ENCODE results near the gene ALPG. TPM values are rescaled to one million over a fixed set of nuclear protein-coding genes. Genes with fewer than 3 reads are reported as not detected.
A peak's percentile ranks its signal among the peaks of the same experiment; 100 is the strongest.

ALPG gene
- total and polyA plus RNA-seq, 2 of the 13 experiments (the other 11 are each of a cell fraction or from before 2014, with no cell fraction given): not detected

GRCh38 chr2:232368311-232368731 lies 38.3 kb upstream of the ALPG start (continued):
- TF ChIP-seq, protein P1, sequence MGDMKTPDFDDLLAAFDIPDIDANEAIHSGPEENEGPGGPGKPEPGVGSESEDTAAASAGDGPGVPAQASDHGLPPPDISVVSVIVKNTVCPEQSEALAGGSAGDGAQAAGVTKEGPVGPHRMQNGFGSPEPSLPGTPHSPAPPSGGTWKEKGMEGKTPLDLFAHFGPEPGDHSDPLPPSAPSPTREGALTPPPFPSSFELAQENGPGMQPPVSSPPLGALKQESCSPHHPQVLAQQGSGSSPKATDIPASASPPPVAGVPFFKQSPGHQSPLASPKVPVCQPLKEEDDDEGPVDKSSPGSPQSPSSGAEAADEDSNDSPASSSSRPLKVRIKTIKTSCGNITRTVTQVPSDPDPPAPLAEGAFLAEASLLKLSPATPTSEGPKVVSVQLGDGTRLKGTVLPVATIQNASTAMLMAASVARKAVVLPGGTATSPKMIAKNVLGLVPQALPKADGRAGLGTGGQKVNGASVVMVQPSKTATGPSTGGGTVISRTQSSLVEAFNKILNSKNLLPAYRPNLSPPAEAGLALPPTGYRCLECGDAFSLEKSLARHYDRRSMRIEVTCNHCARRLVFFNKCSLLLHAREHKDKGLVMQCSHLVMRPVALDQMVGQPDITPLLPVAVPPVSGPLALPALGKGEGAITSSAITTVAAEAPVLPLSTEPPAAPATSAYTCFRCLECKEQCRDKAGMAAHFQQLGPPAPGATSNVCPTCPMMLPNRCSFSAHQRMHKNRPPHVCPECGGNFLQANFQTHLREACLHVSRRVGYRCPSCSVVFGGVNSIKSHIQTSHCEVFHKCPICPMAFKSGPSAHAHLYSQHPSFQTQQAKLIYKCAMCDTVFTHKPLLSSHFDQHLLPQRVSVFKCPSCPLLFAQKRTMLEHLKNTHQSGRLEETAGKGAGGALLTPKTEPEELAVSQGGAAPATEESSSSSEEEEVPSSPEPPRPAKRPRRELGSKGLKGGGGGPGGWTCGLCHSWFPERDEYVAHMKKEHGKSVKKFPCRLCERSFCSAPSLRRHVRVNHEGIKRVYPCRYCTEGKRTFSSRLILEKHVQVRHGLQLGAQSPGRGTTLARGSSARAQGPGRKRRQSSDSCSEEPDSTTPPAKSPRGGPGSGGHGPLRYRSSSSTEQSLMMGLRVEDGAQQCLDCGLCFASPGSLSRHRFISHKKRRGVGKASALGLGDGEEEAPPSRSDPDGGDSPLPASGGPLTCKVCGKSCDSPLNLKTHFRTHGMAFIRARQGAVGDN (CRISPR knock-in tag; IDR thresholded peaks at IDR 0.05): peak; percentile 43
- TF ChIP-seq ZFP91 (CRISPR knock-in tag; IDR thresholded peaks at IDR 0.05; ENCODE audit: borderline replicate concordance) (0 out of 2 replicates have a peak, but pooled peaks have one; percentile 20), ZSCAN21 (CRISPR knock-in tag; IDR thresholded peaks at IDR 0.05; ENCODE audit: borderline replicate concordance) (no peak), SP140L (CRISPR knock-in tag; IDR thresholded peaks at IDR 0.05; ENCODE audit: borderline replicate concordance) (no peak)

- in situ Hi-C loops (cut with HindIII; ENCODE audit: extremely low pct_ligation_motif_present, low pct_unique_long_range_greater_than_20kb): no loop called here
- CTCF ChIA-PET (ENCODE audit: low intra/inter-chr PET ratio, low total read pairs): no interaction called here
- TF ChIP-seq, protein P2, sequence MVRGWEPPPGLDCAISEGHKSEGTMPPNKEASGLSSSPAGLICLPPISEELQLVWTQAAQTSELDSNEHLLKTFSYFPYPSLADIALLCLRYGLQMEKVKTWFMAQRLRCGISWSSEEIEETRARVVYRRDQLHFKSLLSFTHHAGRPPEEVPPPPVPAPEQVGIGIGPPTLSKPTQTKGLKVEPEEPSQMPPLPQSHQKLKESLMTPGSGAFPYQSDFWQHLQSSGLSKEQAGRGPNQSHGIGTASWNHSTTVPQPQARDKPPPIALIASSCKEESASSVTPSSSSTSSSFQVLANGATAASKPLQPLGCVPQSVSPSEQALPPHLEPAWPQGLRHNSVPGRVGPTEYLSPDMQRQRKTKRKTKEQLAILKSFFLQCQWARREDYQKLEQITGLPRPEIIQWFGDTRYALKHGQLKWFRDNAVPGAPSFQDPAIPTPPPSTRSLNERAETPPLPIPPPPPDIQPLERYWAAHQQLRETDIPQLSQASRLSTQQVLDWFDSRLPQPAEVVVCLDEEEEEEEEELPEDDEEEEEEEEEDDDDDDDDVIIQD (CRISPR knock-in tag; IDR thresholded peaks at IDR 0.05; ENCODE audit: low read depth): no peak
- no peak for TF ChIP-seq HOXA7 (CRISPR knock-in tag; IDR thresholded peaks at IDR 0.05)
- TF ChIP-seq HNRNPLL (IDR thresholded peaks at IDR 0.05; ENCODE audit: low read depth, low read length, poor library complexity, severe bottlenecking): peak; percentile 4
- TF ChIP-seq CCAR2 (optimal IDR thresholded peaks at IDR 0.05; ENCODE audit: low read depth, low read length): no peak
- TF ChIP-seq CCDC6 (CRISPR knock-in tag; IDR thresholded peaks at IDR 0.05): no peak
- TF ChIP-seq, protein P3, sequence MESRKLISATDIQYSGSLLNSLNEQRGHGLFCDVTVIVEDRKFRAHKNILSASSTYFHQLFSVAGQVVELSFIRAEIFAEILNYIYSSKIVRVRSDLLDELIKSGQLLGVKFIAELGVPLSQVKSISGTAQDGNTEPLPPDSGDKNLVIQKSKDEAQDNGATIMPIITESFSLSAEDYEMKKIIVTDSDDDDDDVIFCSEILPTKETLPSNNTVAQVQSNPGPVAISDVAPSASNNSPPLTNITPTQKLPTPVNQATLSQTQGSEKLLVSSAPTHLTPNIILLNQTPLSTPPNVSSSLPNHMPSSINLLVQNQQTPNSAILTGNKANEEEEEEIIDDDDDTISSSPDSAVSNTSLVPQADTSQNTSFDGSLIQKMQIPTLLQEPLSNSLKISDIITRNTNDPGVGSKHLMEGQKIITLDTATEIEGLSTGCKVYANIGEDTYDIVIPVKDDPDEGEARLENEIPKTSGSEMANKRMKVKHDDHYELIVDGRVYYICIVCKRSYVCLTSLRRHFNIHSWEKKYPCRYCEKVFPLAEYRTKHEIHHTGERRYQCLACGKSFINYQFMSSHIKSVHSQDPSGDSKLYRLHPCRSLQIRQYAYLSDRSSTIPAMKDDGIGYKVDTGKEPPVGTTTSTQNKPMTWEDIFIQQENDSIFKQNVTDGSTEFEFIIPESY (CRISPR knock-in tag; IDR thresholded peaks at IDR 0.05): peak; percentile 45; the same call in 1 of the 2 replicates
- no peak for TF ChIP-seq GFI1 (CRISPR knock-in tag; IDR thresholded peaks at IDR 0.05; ENCODE audit: borderline replicate concordance)
Observed at GRCh38 chr2:232369126-232369951, 37.3 kb upstream of the ALPG start.

More at GRCh38 chr2:232369126-232369951, 37.3 kb upstream of the ALPG start:
- Histone ChIP-seq H3K36me3 (replicated peaks in 1 of 2; ENCODE audit: control insufficient read depth in 1 of 2, insufficient read depth in 2 of 2, low read length in 2 of 2) (no peaks in the 10 kb centered on the region), H4K20me1 (ENCODE audit: insufficient read depth, low read length) (no peaks in the 10 kb centered on the region; the same call in 1 of the 2 replicates), H3K9me3 (ENCODE audit: low read length) (no peaks in the 10 kb centered on the region), H3K27ac (ENCODE audit: extremely low read length, insufficient read depth, low read length) (no peak overlapping the region), H3K4me3 (replicated peaks in 1 of 3; ENCODE audit: insufficient read depth in 1 of 3, low read depth in 2 of 3, low read length in 3 of 3) (no peak overlapping the region), H2AFZ (ENCODE audit: low read length) (no peak overlapping the region), H3K4me2 (ENCODE audit: low read depth, low read length) (no peak overlapping the region), H3K4me1 (ENCODE audit: insufficient read depth, low read length) (peaks cover 33% of the 10 kb centered on the region), H3K9ac (ENCODE audit: insufficient read depth, low read depth, low read length) (no peak overlapping the region), H3K27me3 (ENCODE audit: control insufficient read depth in 1 of 2, insufficient read depth in 2 of 2, low read length in 2 of 2) (peaks cover 0 to 37% of the 10 kb centered on the region in 2 experiments; a peak in 3 of 5 replicates), H3K79me2 (ENCODE audit: insufficient read depth, low read length) (no peaks in the 10 kb centered on the region)
- FAIRE-seq (no peak), ATAC-seq (no peak), DNase-seq (ENCODE audit: low spot score) (no peak)
- no TSS peak for BruUV-seq (replicated peaks)
- POLR2A ChIA-PET: no interaction called here
- intact Hi-C loops (cut with micrococcal nuclease; ENCODE audit: unreplicated experiment): no loop called here
- WGBS (ENCODE audit: low lambda C conversion rate): 47% methylated on average over 9 of the region's 15 CpGs

All from HepG2 (cell line).